K562 (cell line): ENCODE data around the gene HNRNPU. TPM values are rescaled to one million over a fixed set of nuclear protein-coding genes. Genes with fewer than 3 reads are reported as not detected.

ENCODE experiments used
- ATAC-seq: fragments of 200-7000 bp; cut with Tn5 transposase; 3 replicates; pipeline ENCODE4 v1.9.1; 2020; ENCODE audit warnings: moderate library complexity
- BruUV-seq: library from RNA; stranded (reverse); fragments of 400-500 nt; replicated peaks from 2 replicates; lab custom pipeline; 2021; lab: Mats Ljungman, UMichigan
- CTCF ChIA-PET: fragments of 300-600 bp; formaldehyde crosslinking; extraction: SDS; loops from one replicate; lab custom pipeline; 2021; ENCODE audit warnings: low intra/inter-chr PET ratio; lab: Yijun Ruan, JAX
- POLR2A ChIA-PET: fragments of 300-600, 350-650 bp; sonication (Branson Sonifier 250); formaldehyde crosslinking; extraction: SDS; loops from one replicate; lab custom pipeline; 2021; ENCODE audit warnings: antibody characterized with exemption, inconsistent platforms; lab: Yijun Ruan, JAX
- DNase-seq, 4 experiments: peaks; one replicate each; pipeline versions ENCODE4 v3.0.0 to v3.0.0-alpha.2; 2011 to 2018; ENCODE audit warnings: low spot score in 3 of 4, mixed read lengths in 3 of 4; ENCODE audit errors: extremely low read depth in 1 of 4
- FAIRE-seq: peaks from 2 replicates; lab custom pipeline; 2011; peaks lifted over from hg19 to GRCh38; lab: Jason Lieb, UNC
- H2AFZ ChIP-seq: 2 replicates; pipeline ENCODE4 v1.6.0; 2011; ENCODE audit warnings: low read depth, low read length, control low read depth, inconsistent platforms
- H3K27ac ChIP-seq: fragments of 200-600 bp; 3 replicates; pipeline ENCODE4 v1.8.0; 2011; ENCODE audit warnings: low read depth, mild to moderate bottlenecking, control low read depth, inconsistent platforms, low read length, moderate library complexity, mixed read lengths; ENCODE audit errors: extremely low read depth
- H3K27me3 ChIP-seq, 2 experiments: fragments of 300-600 bp in 1 of 2; 2 replicates in 1 of 2; 3 replicates in 1 of 2; pipeline versions ENCODE4 v1.6.0 to v1.8.0; 2011; ENCODE audit warnings: inconsistent platforms in 2 of 2, low read length in 2 of 2, mild to moderate bottlenecking in 1 of 2, mixed read lengths in 1 of 2, moderate library complexity in 1 of 2; ENCODE audit not compliant: control insufficient read depth in 2 of 2, insufficient read depth in 2 of 2
- H3K36me3 ChIP-seq: fragments of 300-600 bp; 3 replicates; pipeline ENCODE4 v1.8.0; 2011; ENCODE audit warnings: mild to moderate bottlenecking, low read length, inconsistent platforms; ENCODE audit not compliant: control insufficient read depth, insufficient read depth
- H3K4me1 ChIP-seq, 2 experiments: fragments of 200-600 bp in 1 of 2; replicated peaks in 1 of 2; 2 replicates in 1 of 2; 3 replicates in 1 of 2; pipeline versions ENCODE4 v1.5.1 to v1.8.0; 2011; ENCODE audit warnings: inconsistent platforms in 2 of 2, low read length in 2 of 2, mild to moderate bottlenecking in 1 of 2, mixed read lengths in 1 of 2, moderate library complexity in 1 of 2; ENCODE audit not compliant: control insufficient read depth in 2 of 2, insufficient read depth in 2 of 2
- H3K4me2 ChIP-seq: 2 replicates; pipeline ENCODE4 v1.6.1; 2011; ENCODE audit warnings: low read length, control low read depth, inconsistent platforms, mixed read lengths; ENCODE audit not compliant: insufficient read depth
- H3K4me3 ChIP-seq: fragments of 200-600 bp; sonication (generic), shearing (Covaris generic); 2 replicates; pipeline ENCODE4 v1.5.1; 2016; ENCODE audit warnings: control low read depth, inconsistent platforms
- H3K79me2 ChIP-seq: fragments of 200-600 bp; 3 replicates; pipeline ENCODE4 v1.8.0; 2011; ENCODE audit warnings: low read length, inconsistent platforms; ENCODE audit not compliant: control insufficient read depth, insufficient read depth
- H3K9ac ChIP-seq, 2 experiments: 2 replicates each; pipeline versions ENCODE4 v1.6.0 to v1.6.1; 2011; ENCODE audit warnings: low read depth in 2 of 2, low read length in 2 of 2, control low read depth in 1 of 2, inconsistent platforms in 1 of 2, mild to moderate bottlenecking in 1 of 2, mixed read lengths in 1 of 2; ENCODE audit not compliant: insufficient read depth in 1 of 2
- H3K9me1 ChIP-seq: one replicate; pipeline ENCODE4 v1.6.0; 2011; ENCODE audit warnings: inconsistent platforms, mild to moderate bottlenecking, low read length, moderate library complexity; ENCODE audit not compliant: control insufficient read depth, insufficient read depth
- H3K9me3 ChIP-seq: replicated peaks from 2 replicates; pipeline ENCODE4 v1.5.1; 2011; ENCODE audit warnings: low read depth, low read length, inconsistent platforms; ENCODE audit not compliant: control insufficient read depth, insufficient read depth
- H4K20me1 ChIP-seq: replicated peaks from 2 replicates; pipeline ENCODE4 v1.6.1; 2011; ENCODE audit warnings: low read length, inconsistent platforms, mixed read lengths; ENCODE audit not compliant: control insufficient read depth, insufficient read depth
- CLOCK ChIP-seq: fragments of 250-450 bp; sonication (Bioruptor Pico); IDR thresholded peaks from 2 replicates; pipeline ENCODE4 v1.4.0; 2020; ENCODE audit warnings: mild to moderate bottlenecking, moderate library complexity, borderline replicate concordance
- CREBBP ChIP-seq: IDR thresholded peaks from one replicate; pipeline ENCODE4 v1.6.1; 2012; ENCODE audit warnings: low read depth, mild to moderate bottlenecking, control low read depth, inconsistent platforms, low read length
- DPF2 ChIP-seq: fragments of 450-650 bp; IDR thresholded peaks from 2 replicates; pipeline ENCODE4 v1.6.1; 2016
- KLF13 ChIP-seq: fragments of 450-650 bp; IDR thresholded peaks from 2 replicates; pipeline ENCODE4 v1.6.1; 2016; ENCODE audit warnings: missing genetic modification characterization, low read depth, mild to moderate bottlenecking, missing compliant biosample characterization, moderate library complexity, borderline replicate concordance
- RBBP5 ChIP-seq: fragments of 200-600 bp; sonication (generic); IDR thresholded peaks from 2 replicates; pipeline ENCODE4 v1.6.1; 2012; ENCODE audit warnings: borderline replicate concordance, mild to moderate bottlenecking, low read length, control low read depth, inconsistent platforms; ENCODE audit not compliant: insufficient read depth, poor library complexity, severe bottlenecking
- RFX1 ChIP-seq: fragments of 450-650 bp; IDR thresholded peaks from 2 replicates; pipeline ENCODE4 v1.6.1; 2016; ENCODE audit warnings: mild to moderate bottlenecking, moderate library complexity
- THAP12 ChIP-seq: fragments of 250-450 bp; sonication (Bioruptor Pico); IDR thresholded peaks from 2 replicates; pipeline ENCODE4 v1.9.0; 2021; ENCODE audit warnings: mild to moderate bottlenecking, inconsistent platforms
- THRAP3 ChIP-seq: fragments of 450-650 bp; IDR thresholded peaks from 2 replicates; pipeline ENCODE4 v1.6.1; 2016; ENCODE audit warnings: mild to moderate bottlenecking, inconsistent platforms, borderline replicate concordance
- WGBS: fragments of 100-300 bp; shearing (Covaris generic); methylation state at CpG from one replicate; pipeline ENCODE4 v1.1.6; 2016; ENCODE audit warnings: low coverage, mixed read lengths; ENCODE audit not compliant: insufficient coverage; ENCODE audit errors: missing lambda C conversion rate; 5-methylcytosine and 5-hydroxymethylcytosine counted together
- in situ Hi-C: fragments of 300-500 bp; cut with MboI; formaldehyde crosslinking; loops from 4 replicates; pipeline ENCODE4 v1.15.0; 2018; ENCODE audit warnings: inconsistent platforms, mixed read lengths
- intact Hi-C: fragments of 100-400 bp; cut with micrococcal nuclease; formaldehyde crosslinking; loops from 2 replicates; pipeline ENCODE4 v1.14.2; 2022
- polyA plus RNA-seq, 8 experiments: library from polyadenylated mRNA; depleted of rRNA in 4 of 8; stranded (reverse) in 5 of 8; unstranded in 3 of 8; fragments of >200 nt; fragmentation: Nextera tagmentation in 2 of 8; fragmentation: Illumina TruSeq in 1 of 8; extraction: Ambion mirVana in 2 of 8; extraction: Trizol in 1 of 8; gene quantifications; 2 replicates each; pipeline versions ENCODE4 v1.2.1 to v1.2.3, GENCODE V29; 2011 to 2014; ENCODE audit warnings: inconsistent platforms in 1 of 8, missing spikeins in 1 of 8
- total RNA-seq, 7 experiments: library from RNA; depleted of rRNA in 6 of 7; stranded (reverse); fragments of >200 nt in 6 of 7; fragmentation: Illumina TruSeq in 2 of 7; extraction: Trizol in 2 of 7; gene quantifications; 2 replicates each; pipeline versions ENCODE4 v1.2.1 to v1.2.3, GENCODE V29; 2011 to 2021; ENCODE audit warnings: low replicate concordance in 1 of 7

The HNRNPU gene
- total and polyA plus RNA-seq, 9 of the 15 experiments (the other 6 are each of a cell fraction or from before 2014, with no cell fraction given), result 159 to 777 (median 577) TPM

DNA sequence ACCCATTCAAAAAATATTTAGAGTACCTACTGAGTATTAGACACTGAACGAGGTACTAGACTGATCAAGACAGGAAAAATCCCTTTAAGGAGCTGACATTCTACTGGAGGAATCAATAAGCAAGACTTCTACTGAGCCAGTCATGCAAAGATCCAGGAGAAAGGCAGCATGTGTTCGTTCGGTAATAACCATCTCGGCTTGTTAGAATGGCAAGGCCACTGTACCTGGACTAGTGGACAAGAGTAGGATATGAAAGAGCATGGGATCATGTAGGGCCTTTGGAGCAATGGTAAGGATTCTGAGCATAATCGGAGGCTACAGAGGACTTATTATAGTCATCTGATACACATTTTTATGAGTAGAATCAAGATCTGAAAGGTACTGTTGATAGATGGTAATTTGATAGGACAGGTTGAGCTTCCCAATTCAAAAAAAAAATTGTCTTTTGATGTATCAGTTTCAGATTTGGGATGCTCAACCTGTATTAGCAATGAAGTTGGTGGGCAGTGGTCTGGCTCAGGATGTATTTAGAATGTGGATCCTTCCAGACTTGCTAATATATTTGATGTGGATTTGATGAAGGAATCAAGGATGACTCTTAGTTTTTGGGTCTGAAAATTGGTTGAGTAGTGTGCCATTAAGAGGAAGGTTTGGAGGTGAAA is 26.6 kb downstream of the HNRNPU start:
- H3K9ac ChIP-seq, result peak overlapping the region; percentile 78 to 97; a peak in 3 of 4 replicates
- FAIRE-seq (peak; percentile 40), ATAC-seq (peak; percentile 8), DNase-seq (peak in 3 of 4 experiments; percentile 27 to 68 (median 47))
- BruUV-seq, result no TSS peak
- ChIA-PET CTCF (no interaction called here), POLR2A (interaction anchor here (0.8 to 22.4 kb wide), 3 partner anchors 11 to 100 kb away, joined by 4 to 485 read pairs (median 4); partner anchors contain the start of gene HNRNPU)
- intact Hi-C loops, result loop anchor here (1.0 to 10.0 kb wide), 2 partner anchors 36 to 207 kb away; no protein-coding TSS in a partner anchor
- peaks cover 17% of the 10 kb centered on the region for H4K20me1 ChIP-seq
- H2AFZ ChIP-seq, result no peak overlapping the region
- in situ Hi-C loops, result no loop called here
- peak overlapping the region; percentile 74 for H3K4me3 ChIP-seq
- H3K27ac ChIP-seq, result peak overlapping the region; percentile 98
- no peaks in the 10 kb centered on the region for H3K27me3 ChIP-seq
- H3K79me2 ChIP-seq, result peaks cover 71% of the 10 kb centered on the region
- 9% methylated on average over 5 of the region's 5 CpGs for WGBS
- H3K4me1 ChIP-seq, result peaks cover 11 to 18% of the 10 kb centered on the region in 2 experiments; a peak in 4 of 5 replicates
- peak overlapping the region; percentile 98 for H3K4me2 ChIP-seq
- H3K36me3 ChIP-seq, result peaks cover 60% of the 10 kb centered on the region
- H3K9me1 ChIP-seq, result no peaks in the 10 kb centered on the region
- H3K9me3 ChIP-seq, result no peaks in the 10 kb centered on the region
- TF ChIP-seq RFX1, result no peak
- TF ChIP-seq CREBBP, result no peak
- TF ChIP-seq THRAP3, result no peak
- no peak for TF ChIP-seq CLOCK (CRISPR knock-in tag)
- no peak for TF ChIP-seq RBBP5
- no peak for TF ChIP-seq DPF2
- no peak for TF ChIP-seq KLF13 (tag)
- TF ChIP-seq THAP12 (CRISPR knock-in tag), result no peak
